HG02885 (cell line): ENCODE results near the gene RABL6.
"Not testable (repeated sequence)": the region's sequence is repeated elsewhere in the genome, so short reads cannot be mapped to it uniquely, and the experiment has no call there.

Source experiments
- ATAC-seq: cut with Tn5 transposase; IDR thresholded peaks from one replicate; pipeline ENCODE4 v1.9.1; 2021; ENCODE audit warnings: mild to moderate bottlenecking; ENCODE audit not compliant: unreplicated experiment, poor library complexity

The RABL6 gene

GRCh38 chr9:136854842-136855460 is 47.2 kb downstream of the RABL6 start:
- ATAC-seq = no peak

- ATAC-seq = no peak
These were observed 47.8 kb downstream of the RABL6 start for GRCh38 chr9:136855461-136856078.

- no peak for ATAC-seq
These were observed 48.3 kb downstream of the RABL6 start for GRCh38 chr9:136856079-136856476.

DNA sequence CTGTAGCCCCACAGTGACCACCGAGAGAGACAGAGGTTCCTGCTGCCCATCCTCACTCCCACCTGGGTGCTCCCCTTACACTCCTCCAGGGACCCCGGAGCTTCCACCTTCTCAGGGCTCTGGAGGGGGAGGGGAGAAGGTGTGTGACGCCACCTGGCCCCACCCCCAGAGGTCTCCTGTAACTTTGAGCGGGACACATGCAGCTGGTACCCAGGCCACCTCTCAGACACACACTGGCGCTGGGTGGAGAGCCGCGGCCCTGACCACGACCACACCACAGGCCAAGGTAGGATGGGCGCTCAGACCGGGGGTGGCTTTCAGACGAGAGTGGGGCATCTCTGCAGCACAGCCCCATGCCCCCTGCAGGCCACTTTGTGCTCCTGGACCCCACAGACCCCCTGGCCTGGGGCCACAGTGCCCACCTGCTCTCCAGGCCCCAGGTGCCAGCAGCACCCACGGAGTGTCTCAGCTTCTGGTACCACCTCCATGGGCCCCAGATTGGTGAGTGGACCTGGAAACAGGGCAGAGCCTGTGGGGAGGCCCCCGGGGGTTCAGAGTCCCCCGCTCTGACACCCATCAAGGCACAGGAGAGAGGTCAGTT is 48.9 kb downstream of the RABL6 start:
- ATAC-seq = no peak

- no peak for ATAC-seq
These were observed 49.4 kb downstream of the RABL6 start for GRCh38 chr9:136857166-136857565.

GRCh38 chr9:136857581-136858412 is 50.0 kb downstream of the RABL6 start:
- no peak for ATAC-seq

- ATAC-seq = no peak
These were observed 50.7 kb downstream of the RABL6 start for GRCh38 chr9:136858452-136858843.

- no peak for ATAC-seq
These were observed 51.4 kb downstream of the RABL6 start for GRCh38 chr9:136858844-136859757.

DNA sequence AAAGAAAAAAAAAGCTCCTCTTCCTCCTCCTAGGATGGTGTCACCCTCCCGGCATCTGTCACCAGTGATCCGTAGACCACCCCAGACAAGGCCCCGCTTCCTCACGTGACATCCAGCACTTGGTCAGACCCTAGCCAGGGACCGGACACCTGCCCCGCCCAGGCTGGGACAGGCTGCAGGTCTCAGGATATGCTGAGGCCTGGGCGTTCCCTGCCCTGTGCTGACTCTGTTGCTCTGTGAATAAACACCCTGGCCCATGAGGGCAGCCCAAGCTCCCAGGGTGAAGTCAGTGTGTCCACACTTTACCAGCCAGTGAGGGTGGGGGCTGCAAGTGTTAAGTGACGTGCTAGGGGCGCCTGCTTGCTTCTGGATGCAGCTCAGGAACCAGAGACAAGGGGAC is 52.8 kb downstream of the RABL6 start:
- no peak for ATAC-seq

DNA sequence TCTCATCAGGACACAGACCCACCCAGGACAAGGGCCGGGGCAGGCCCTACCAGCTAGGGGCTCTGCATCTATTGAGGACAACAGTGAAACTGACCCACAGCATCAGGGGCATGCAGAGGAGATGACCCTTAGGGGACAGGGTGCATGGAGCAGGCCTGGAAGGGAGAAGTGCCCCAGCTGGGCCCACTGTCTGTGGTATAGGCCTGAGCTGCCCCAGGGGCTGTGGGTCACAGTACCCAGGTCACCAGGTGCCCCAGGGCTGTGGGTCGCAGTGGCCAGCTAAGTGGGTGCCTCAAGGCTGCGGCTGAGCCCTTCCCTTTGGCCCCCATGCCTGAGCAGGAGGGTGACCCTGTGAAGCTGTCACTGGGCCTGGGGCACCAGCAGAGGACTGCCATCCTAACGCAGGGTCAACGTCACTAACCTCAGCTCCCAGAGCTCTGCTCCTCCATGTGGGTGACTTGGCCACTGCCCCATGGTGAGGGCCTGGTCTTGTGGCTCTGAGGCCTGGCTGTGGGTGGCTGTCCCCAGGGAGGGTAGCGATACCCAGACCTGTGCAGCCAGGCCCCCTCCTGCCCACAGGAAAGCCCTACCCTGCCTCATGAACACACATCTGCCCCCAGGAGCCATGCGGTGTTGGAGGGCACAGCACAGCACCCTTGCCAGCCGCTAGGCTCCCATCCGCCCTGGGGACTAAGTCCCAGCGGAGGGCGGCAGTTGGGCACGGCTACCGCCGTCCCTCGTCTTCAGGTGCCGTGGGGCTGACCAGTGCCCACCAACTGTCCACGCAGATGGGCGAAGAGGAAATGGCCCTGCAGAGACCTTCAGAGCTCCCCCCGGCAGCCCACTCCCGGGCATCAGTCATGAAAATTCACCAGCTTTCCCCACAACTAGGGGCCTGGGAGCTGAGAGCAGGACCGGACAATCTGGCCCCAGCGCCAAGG is 53.5 kb downstream of the RABL6 start:
- no peak for ATAC-seq

DNA sequence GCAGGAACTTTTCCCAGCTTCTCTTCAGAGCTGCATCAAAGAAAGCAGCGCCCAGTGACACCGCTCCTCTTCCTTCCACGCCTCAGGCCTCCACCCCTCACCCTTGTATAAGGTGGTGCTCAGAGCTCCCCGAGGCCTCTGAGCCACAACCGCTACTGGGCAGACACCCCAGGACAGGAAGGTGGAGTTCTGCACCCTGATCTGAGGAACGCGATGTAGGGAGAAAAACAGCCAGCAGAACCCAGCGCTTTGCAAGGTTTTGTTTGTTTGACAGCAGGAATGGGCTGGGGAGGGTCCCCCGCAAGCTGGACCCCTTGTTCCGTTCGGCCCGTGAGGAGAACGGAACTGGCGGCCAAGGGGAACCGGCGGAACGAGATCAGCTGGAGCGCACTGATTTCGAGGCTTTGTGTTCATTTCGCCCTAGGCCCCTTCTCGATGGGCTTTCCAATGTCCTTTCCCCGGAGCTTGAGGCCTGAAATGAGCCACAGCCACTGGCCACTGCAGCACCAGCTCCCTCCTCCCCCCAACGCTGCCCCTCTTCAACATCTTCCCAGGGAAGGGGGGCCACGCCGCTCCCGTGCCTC is 54.2 kb downstream of the RABL6 start:
- ATAC-seq = no peak

GRCh38 chr9:136862849-136863622 is 55.3 kb downstream of the RABL6 start:
- no peak for ATAC-seq

DNA sequence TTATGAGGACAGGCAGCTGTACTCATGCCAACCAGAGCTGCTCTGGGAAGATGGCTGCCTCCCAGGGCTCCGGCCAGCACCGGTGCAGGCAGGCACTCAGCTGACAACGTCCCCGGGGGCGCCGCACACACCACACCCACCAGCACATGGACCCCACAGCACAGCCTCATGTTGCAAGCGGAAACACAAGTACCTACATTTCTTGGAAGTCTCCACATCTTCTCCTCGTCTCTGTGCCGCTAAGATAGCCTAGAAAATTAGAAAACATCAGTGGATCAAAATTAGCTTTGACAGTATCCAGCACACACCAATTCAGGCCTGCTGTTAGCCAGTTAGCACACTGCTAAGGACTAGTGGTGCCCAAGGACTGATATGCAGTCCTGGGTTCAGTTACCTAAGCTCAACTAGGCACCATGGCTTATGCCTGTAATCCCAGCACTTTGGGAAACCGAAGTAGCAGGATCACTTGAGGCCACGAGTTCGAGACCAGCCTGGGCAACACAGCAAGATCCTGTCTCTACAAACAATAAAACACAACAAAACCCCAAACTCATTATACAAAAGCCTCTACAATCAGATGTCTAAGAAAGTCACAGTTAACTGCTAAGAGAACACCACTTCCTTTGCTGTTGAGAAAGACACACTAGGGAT is 56.0 kb downstream of the RABL6 start:
- no peak for ATAC-seq

DNA sequence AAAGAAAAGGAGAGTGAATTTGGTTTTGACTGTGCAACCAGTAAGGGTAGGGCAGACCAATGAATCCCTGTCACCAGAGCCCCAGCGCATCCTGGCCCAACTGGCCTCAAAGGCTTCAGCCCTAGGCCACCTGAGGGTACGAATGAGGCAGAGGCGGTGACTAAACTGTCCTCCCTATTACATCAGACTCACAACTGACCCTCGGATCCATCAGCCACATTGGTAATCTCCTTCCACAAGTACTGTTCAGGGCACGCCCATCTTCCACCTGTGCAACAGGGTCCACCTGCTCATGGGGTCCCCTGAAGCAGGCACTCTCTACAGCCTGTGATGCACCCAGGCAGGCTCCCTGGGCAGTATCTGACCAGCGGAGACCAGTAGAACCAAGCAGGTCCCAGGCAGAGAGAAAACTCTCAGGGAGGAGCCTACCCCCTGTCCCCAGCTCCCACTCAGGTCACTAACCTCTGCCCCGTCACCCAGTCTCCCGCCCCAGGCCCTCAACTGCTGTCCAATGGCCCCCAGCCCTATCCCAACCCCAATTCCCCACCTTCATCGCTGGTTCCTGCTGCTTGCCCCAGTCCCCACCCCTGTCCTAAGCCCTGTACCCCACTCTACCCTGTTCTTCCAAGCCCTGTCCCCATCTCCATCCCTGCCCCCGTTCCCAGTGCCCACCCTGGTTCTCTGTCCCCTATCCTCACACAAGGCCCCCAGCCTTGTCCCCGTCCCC is 57.5 kb downstream of the RABL6 start:
- ATAC-seq = no peak

GRCh38 chr9:136865768-136866103 is 58.0 kb downstream of the RABL6 start:
- no peak for ATAC-seq

- not testable (repeated sequence) for ATAC-seq
These were observed 59.2 kb downstream of the RABL6 start for GRCh38 chr9:136866898-136867421.

DNA sequence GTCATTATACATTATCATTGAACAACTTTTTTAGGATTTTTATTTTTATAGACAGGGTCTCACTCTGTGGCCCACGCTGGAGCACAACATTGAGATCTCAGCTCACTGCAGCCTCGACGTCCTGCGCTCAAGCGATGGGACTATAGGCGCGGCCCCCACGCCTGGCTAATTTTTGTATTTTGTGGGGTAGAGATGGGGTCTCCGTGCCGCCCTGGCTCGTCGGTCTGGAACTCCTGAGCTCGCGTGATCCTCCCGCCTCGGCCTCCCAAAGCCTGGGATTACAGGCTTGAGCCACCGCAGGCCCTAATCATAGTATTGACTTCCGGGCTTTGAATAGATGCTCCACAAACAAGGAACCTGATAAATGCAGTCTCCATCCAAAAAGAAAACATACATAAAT is 59.7 kb downstream of the RABL6 start:
- no peak for ATAC-seq
